GM19043 (cell line): ENCODE data around the gene SRP14.
"Not testable (repeated sequence)": the region's sequence is repeated elsewhere in the genome, so short reads cannot be mapped to it uniquely, and the experiment has no call there.

Experiments
- ATAC-seq: cut with Tn5 transposase; IDR thresholded peaks from one replicate; pipeline ENCODE4 v1.9.1; 2021; ENCODE audit warnings: low read depth; ENCODE audit not compliant: unreplicated experiment

SRP14 gene

DNA sequence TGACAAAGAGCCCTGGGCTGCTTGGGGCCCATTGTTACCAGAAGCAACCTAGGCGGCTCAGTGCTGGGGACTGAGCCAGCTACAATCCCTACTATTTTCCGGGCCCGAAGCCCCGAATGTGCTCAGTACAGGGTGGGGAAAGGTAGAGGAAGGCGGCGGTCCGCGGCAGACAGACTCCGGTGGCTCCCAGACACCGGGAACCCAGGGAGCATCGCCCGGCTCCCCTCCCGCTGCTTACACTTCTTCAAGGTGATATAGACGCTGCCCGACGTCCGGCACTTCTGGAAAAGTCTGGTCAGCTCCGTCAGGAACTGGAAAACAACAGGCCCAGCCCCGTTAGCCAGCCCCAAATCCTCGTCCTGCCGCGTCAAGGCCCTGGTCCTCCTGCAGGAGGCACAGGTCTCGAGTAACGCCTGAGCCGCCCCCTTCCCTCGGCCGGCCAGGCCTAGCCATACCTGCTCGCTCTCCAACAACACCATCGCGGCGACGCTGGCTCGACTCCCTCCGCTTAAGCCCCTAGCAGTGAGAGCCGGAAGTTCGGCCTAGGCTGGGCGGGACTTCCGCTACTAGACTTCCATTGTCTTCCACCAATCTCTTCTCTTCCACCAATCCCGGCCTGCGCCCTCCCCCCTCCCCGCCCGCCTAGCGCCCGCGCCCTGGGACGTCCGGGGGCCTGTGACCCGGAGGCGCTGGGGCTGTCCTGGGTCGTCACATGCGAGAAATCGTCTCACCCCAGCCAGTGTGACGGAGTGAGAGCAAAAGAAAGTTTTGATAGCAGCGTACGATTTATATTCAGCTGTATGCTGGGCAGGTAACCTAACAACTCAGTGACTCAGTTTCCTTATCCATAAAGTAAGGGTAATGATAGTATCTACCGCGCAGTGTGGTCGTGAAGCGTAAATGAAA, at the start of gene SRP14:
Gene SRP14, minus strand, starts transcription at position 544 of the 906 bp plus-strand sequence. Its CDS starts 65 bp downstream, at position 479.
- peak; percentile 87 for ATAC-seq

DNA sequence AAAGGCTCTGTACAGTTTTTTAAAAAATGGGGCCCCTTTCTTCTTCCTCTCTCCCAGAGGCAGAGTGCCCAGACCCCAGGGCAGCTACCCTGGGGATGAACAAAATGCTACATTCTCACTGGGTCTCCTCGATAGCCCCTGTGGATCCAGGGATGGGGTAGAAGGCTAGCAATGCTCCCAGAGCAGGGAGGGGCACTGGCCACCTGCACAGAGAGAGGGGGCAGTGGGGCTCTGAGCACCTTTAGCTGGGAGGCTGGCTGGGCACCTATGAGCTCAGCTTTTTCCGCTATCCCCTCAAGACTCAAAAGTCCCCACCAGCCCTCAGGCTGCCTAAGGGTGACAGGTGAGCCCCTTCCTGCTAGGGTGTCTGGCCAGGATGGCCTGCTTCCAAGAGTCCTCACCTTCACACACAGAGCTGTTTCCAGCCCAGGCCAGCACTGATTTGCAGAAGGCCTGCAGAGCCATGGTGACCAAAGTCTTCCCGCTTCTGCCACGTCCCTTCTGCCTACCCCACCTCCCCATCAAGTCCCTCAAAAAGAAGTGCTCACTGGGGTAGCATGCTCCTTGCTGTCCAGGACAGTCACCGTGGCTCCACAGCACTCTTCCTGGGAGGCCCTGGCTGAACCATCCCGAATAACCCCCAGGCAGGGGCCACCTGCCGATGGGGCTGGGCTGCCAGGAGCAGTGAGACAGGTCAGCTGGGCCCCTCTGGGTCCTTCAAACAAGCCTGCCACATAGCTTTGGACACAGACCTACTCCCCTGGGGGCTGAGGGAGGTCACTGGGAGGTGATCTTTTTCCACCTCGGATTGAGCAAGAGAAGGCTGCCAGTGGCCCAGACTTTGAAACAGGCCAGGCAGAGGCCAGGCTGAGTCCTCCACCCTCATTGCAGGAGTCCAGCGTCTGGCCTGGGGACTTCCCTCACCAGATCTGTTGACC, 49.3 kb upstream of the SRP14 start:
- no peak for ATAC-seq

DNA sequence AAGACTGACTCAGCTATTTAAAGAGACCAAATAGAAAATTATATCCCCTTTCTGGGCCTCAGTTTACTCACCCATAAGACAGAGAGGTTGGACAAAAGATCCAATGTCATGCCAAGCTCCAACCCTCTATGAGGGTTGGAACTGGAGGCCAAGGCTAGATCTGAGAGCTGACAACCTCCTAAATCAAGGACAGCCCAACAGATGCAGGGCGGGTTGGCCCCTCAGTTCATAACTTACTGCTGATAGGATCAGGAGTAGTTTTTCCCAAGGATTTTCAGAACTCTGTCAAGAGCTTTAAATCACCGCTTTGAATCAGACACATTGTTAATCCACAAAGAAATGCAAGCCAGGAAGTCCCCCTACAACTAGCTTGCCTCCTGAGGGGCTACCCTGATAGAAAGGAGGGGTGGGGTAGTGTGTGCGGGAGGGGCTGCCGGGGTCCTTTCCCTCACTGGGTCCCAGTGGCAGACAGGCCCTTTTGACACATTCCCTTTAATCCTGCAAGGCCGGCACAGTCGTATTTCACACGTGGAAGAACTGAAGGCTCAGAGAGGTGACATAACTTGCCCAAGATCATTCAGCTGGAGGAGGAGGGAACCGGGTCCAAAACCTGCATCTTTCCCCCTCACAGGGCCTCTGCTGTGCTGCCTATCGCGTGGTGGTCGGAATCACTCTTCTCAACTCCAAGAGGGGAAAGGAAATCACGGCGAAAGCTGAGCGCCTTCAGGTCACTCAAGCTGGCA, 48.3 kb upstream of the SRP14 start:
- no peak for ATAC-seq

DNA sequence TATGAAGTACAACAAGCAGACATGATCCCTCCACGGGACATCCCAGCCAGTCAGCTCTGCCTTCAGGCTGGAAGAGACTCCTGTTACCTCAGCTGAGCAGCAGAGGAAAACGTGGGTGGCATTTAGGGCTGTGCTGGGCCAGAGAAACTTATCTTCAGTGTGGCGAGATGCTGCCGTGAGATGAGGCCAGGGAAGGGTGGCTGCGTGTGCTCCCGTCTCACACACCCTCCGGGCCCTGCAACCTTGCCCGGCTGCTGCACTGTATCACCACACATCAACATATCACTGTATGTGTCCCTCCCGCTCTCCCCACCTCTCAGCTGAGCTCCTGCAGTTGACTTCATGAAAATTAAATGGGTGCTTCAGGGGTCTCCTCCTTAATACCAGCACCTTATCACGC, 46.3 kb upstream of the SRP14 start:
- no peak for ATAC-seq

DNA sequence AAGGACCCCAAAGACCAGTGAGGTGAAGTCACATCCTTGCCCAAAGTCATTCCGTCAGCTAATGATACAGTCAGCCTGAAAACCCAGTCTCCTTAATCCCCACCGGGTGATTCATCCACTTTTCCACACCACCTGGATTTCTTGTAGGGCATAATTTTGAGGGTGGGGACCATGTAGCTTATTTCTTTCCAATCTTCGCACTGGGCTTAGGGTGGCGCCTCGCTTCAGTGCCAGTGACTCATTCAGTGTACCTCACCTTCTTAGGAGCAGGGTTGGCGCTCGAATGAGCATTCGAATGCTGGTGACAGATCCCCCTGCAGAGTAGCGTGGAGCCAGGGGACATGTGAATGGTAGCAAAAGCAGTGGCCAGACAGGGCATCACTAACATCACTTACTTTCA, 45.7 kb upstream of the SRP14 start:
- ATAC-seq = no peak

- no peak for ATAC-seq
These were observed 43.4 kb upstream of the SRP14 start for GRCh38 chr15:40082195-40082883.

GRCh38 chr15:40081691-40082194, 42.8 kb upstream of the SRP14 start:
- ATAC-seq = no peak

- ATAC-seq = no peak
These were observed 41.9 kb upstream of the SRP14 start for GRCh38 chr15:40080847-40081246.

DNA sequence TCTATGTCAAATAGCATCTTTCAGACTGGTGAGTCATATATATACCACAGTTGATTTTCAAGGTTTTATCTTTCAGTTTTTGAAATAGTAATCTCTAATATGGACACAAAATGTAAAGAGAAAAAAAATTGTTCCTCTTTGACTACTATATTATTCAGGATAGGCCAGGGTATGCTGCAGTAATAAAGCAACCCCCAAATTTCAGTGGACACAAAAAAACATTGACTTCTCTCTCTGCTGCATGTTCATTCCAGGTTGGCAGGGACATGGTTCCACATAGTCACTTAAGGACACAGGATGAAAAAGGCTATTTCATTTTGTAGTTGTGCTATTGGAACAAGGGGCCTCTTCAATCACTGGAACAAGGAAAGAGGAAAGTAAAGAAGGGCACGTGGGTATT, 41.1 kb upstream of the SRP14 start:
- ATAC-seq = no peak

DNA sequence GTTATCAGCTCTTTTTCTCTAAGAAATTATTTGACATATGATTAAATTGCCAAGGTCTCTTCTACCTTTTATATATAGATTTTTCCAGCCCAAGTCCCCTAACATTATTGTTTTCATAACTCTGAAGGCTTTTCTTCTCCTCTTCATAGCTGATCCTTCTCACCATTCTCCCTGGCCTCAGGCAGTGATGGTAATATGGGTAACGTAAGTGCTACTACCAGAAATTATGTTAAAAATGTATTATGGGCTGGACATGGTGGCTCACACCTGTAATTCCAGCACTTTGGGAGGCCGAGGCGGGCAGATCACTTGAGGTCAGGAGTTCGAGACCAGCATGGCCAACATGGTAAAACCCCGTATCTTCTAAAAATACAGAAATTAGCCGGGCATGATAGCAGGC, 40.5 kb upstream of the SRP14 start:
- no peak for ATAC-seq

GRCh38 chr15:40075298-40076044, 36.5 kb upstream of the SRP14 start:
- no peak for ATAC-seq

- not testable (repeated sequence) for ATAC-seq
These were observed 35.7 kb upstream of the SRP14 start for GRCh38 chr15:40074656-40075055.

GRCh38 chr15:40073716-40074490, 34.9 kb upstream of the SRP14 start:
- not testable (repeated sequence) for ATAC-seq

GRCh38 chr15:40072216-40072990, 33.4 kb upstream of the SRP14 start:
- ATAC-seq = no peak

- no peak for ATAC-seq
These were observed 31.7 kb upstream of the SRP14 start for GRCh38 chr15:40070608-40071218.

- no peak for ATAC-seq
These were observed 31.2 kb upstream of the SRP14 start for GRCh38 chr15:40070166-40070557.
